ENCODE results near the gene RREB1.

The RREB1 gene

GRCh38 chr6:7198833-7199800, 91.4 kb downstream of the RREB1 start:
- DNase-seq, result no peak

GRCh38 chr6:7200598-7201443, 93.1 kb downstream of the RREB1 start:
- DNase-seq, result no peak

- DNase-seq, result no peak
These were observed 93.6 kb downstream of the RREB1 start for GRCh38 chr6:7201444-7201731.

- no peak for DNase-seq
These were observed 94.2 kb downstream of the RREB1 start for GRCh38 chr6:7201732-7202541.

- DNase-seq, result no peak
These were observed 95.2 kb downstream of the RREB1 start for GRCh38 chr6:7202950-7203349.

GRCh38 chr6:7203939-7204338, 96.2 kb downstream of the RREB1 start:
- DNase-seq, result no peak

GRCh38 chr6:7204726-7205125, 97.0 kb downstream of the RREB1 start:
- DNase-seq, result no peak

GRCh38 chr6:7207720-7208119, 100.0 kb downstream of the RREB1 start:
- DNase-seq, result no peak

GRCh38 chr6:7213416-7213815, 105.7 kb downstream of the RREB1 start:
- no peak for DNase-seq

GRCh38 chr6:7214468-7214867, 106.7 kb downstream of the RREB1 start:
- DNase-seq, result no peak

- DNase-seq, result no peak
These were observed 107.4 kb downstream of the RREB1 start for GRCh38 chr6:7215131-7215530.

GRCh38 chr6:7215798-7216231, 108.1 kb downstream of the RREB1 start:
- DNase-seq, result no peak

GRCh38 chr6:7216941-7217621, 109.3 kb downstream of the RREB1 start:
- DNase-seq, result no peak

GRCh38 chr6:7218406-7218988, 110.7 kb downstream of the RREB1 start:
- no peak for DNase-seq

- DNase-seq, result no peak
These were observed 111.5 kb downstream of the RREB1 start for GRCh38 chr6:7219310-7219709.

GRCh38 chr6:7222197-7222596, 114.4 kb downstream of the RREB1 start:
- DNase-seq, result no peak

- no peak for DNase-seq
These were observed 117.0 kb downstream of the RREB1 start for GRCh38 chr6:7224731-7225130.

GRCh38 chr6:7228662-7229375, 121.1 kb downstream of the RREB1 start:
- no peak for DNase-seq

- DNase-seq, result no peak
These were observed 121.9 kb downstream of the RREB1 start for GRCh38 chr6:7229376-7230326.

GRCh38 chr6:7230327-7230691, 122.5 kb downstream of the RREB1 start:
- DNase-seq, result no peak
